ENCODE data around the gene DNMT3A.

The DNMT3A gene

GRCh38 chr2:25326326-25327013 lies 15.3 kb downstream of the DNMT3A start:
- Histone ChIP-seq H2AFZ (ENCODE audit: low read depth, low read length) (no peak overlapping the region), H3K79me2 (ENCODE audit: insufficient read depth, low read length) (peaks cover 69% of the 10 kb centered on the region), H3K4me1 (ENCODE audit: insufficient read depth, low read length) (no peaks in the 10 kb centered on the region), H3K4me3 (ENCODE audit: low read depth in 1 of 2, low read length in 2 of 2) (no peak overlapping the region), H3K27ac (ENCODE audit: low read length) (no peak overlapping the region), H3K4me2 (ENCODE audit: insufficient read depth, low read length) (no peak overlapping the region), H4K20me1 (ENCODE audit: insufficient read depth, low read length) (peaks cover 39% of the 10 kb centered on the region), H3K27me3 (ENCODE audit: insufficient read depth, low read length, poor library complexity) (no peaks in the 10 kb centered on the region), H3K9ac (ENCODE audit: low read depth, low read length) (no peak overlapping the region), H3K9me3 (ENCODE audit: insufficient read depth, low read length, severe bottlenecking) (peaks cover 16% of the 10 kb centered on the region), H3K36me3 (ENCODE audit: insufficient read depth, low read length) (peaks cover 20% of the 10 kb centered on the region)
- ATAC-seq (ENCODE audit: insufficient read depth, low read depth) (no peak), DNase-seq (no peak)
- TF ChIP-seq EZH2 (IDR thresholded peaks at IDR 0.05; ENCODE audit: borderline replicate concordance, low read depth, low read length, severe bottlenecking) (no peak), CTCF (IDR thresholded peaks at IDR 0.05; ENCODE audit: borderline replicate concordance, extremely low read depth, low read length, poor library complexity, severe bottlenecking) (no peak)

- Histone ChIP-seq H3K36me3 (ENCODE audit: insufficient read depth, low read length) (peaks cover 18% of the 10 kb centered on the region), H3K27ac (ENCODE audit: low read length) (no peak overlapping the region), H3K79me2 (ENCODE audit: insufficient read depth, low read length) (peaks cover 65% of the 10 kb centered on the region), H3K27me3 (ENCODE audit: insufficient read depth, low read length, poor library complexity) (no peaks in the 10 kb centered on the region), H4K20me1 (ENCODE audit: insufficient read depth, low read length) (peaks cover 25% of the 10 kb centered on the region), H3K9me3 (ENCODE audit: insufficient read depth, low read length, severe bottlenecking) (peaks cover 16% of the 10 kb centered on the region), H3K9ac (ENCODE audit: low read depth, low read length) (no peak overlapping the region), H2AFZ (ENCODE audit: low read depth, low read length) (no peak overlapping the region), H3K4me1 (ENCODE audit: insufficient read depth, low read length) (no peaks in the 10 kb centered on the region), H3K4me2 (ENCODE audit: insufficient read depth, low read length) (no peak overlapping the region), H3K4me3 (ENCODE audit: low read depth in 1 of 2, low read length in 2 of 2) (no peak overlapping the region)
- ATAC-seq (ENCODE audit: insufficient read depth, low read depth) (no peak), DNase-seq (no peak)
- no peak for TF ChIP-seq EZH2 (IDR thresholded peaks at IDR 0.05; ENCODE audit: borderline replicate concordance, low read depth, low read length, severe bottlenecking)
- no peak for TF ChIP-seq CTCF (IDR thresholded peaks at IDR 0.05; ENCODE audit: borderline replicate concordance, extremely low read depth, low read length, poor library complexity, severe bottlenecking)
Observed at GRCh38 chr2:25324905-25325592, 16.7 kb downstream of the DNMT3A start.

- H3K27ac ChIP-seq (ENCODE audit: low read length), result no peak overlapping the region
- TF ChIP-seq CTCF (IDR thresholded peaks at IDR 0.05; ENCODE audit: borderline replicate concordance, extremely low read depth, low read length, poor library complexity, severe bottlenecking) (no peak), EZH2 (IDR thresholded peaks at IDR 0.05; ENCODE audit: borderline replicate concordance, low read depth, low read length, severe bottlenecking) (no peak)
- H4K20me1 ChIP-seq (ENCODE audit: insufficient read depth, low read length), result peaks cover 27% of the 10 kb centered on the region
- H3K79me2 ChIP-seq (ENCODE audit: insufficient read depth, low read length), result peaks cover 64% of the 10 kb centered on the region
- H3K9me3 ChIP-seq (ENCODE audit: insufficient read depth, low read length, severe bottlenecking), result peaks cover 16% of the 10 kb centered on the region
- H3K4me3 ChIP-seq (ENCODE audit: low read depth in 1 of 2, low read length in 2 of 2), result no peak overlapping the region
- no peak overlapping the region for H3K4me2 ChIP-seq (ENCODE audit: insufficient read depth, low read length)
- no peaks in the 10 kb centered on the region for H3K4me1 ChIP-seq (ENCODE audit: insufficient read depth, low read length)
- DNase-seq, result no peak
- H2AFZ ChIP-seq (ENCODE audit: low read depth, low read length), result no peak overlapping the region
- H3K36me3 ChIP-seq (ENCODE audit: insufficient read depth, low read length), result peaks cover 18% of the 10 kb centered on the region
- H3K9ac ChIP-seq (ENCODE audit: low read depth, low read length), result no peak overlapping the region
- no peaks in the 10 kb centered on the region for H3K27me3 ChIP-seq (ENCODE audit: insufficient read depth, low read length, poor library complexity)
- ATAC-seq (ENCODE audit: insufficient read depth, low read depth), result no peak
Observed at GRCh38 chr2:25324251-25324650, 17.5 kb downstream of the DNMT3A start.

All from DND-41 (cell line).